ENCODE data around the gene KCNK10.

Gene KCNK10

DNA sequence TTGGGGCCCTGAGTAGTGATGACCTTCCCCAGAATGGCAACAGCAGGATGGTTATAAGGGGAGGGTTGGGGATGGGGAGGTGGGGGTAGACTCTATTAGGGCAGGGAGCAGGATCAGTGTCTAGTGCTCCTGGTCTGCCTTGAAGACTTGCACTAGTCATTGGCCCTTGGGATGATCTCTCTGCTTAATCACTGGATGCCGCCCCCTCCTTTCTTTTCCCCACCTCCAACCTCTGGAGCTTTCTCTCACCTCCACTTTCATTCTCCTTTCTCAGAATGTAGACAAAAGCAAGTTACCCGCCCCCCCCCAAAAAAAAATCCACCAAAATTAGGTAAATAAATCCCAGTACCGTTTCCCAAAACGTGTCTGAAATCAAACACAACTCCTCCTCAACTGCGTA is 2.8 kb upstream of the KCNK10 start:
- Histone ChIP-seq H3K9me2 (replicated peaks; ENCODE audit: low read depth, low read length) (no peaks in the 10 kb centered on the region), H2AFZ (ENCODE audit: low read length) (no peak overlapping the region), H3K9ac (ENCODE audit: low read depth, low read length, poor library complexity, severe bottlenecking) (no peak overlapping the region), H4K20me1 (ENCODE audit: insufficient read depth, low read length, poor library complexity, severe bottlenecking) (no peaks in the 10 kb centered on the region), H3K4me2 (ENCODE audit: low read depth, low read length, poor library complexity, severe bottlenecking) (no peak overlapping the region), H3K27me3 (ENCODE audit: insufficient read depth, low read length, poor library complexity, severe bottlenecking) (no peaks in the 10 kb centered on the region), H3K4me1 (ENCODE audit: insufficient read depth, low read length, poor library complexity, severe bottlenecking) (no peaks in the 10 kb centered on the region), H3K9me3 (ENCODE audit: insufficient read depth, low read depth, low read length) (no peaks in the 10 kb centered on the region), H3K4me3 (ENCODE audit: low read length, poor library complexity, severe bottlenecking) (no peak overlapping the region), H3K36me3 (ENCODE audit: insufficient read depth, low read length) (no peaks in the 10 kb centered on the region), H3K79me2 (ENCODE audit: insufficient read depth, low read length) (no peaks in the 10 kb centered on the region), H3F3A (ENCODE audit: low read depth) (no peaks in the 10 kb centered on the region)
- TF ChIP-seq, protein P1, sequence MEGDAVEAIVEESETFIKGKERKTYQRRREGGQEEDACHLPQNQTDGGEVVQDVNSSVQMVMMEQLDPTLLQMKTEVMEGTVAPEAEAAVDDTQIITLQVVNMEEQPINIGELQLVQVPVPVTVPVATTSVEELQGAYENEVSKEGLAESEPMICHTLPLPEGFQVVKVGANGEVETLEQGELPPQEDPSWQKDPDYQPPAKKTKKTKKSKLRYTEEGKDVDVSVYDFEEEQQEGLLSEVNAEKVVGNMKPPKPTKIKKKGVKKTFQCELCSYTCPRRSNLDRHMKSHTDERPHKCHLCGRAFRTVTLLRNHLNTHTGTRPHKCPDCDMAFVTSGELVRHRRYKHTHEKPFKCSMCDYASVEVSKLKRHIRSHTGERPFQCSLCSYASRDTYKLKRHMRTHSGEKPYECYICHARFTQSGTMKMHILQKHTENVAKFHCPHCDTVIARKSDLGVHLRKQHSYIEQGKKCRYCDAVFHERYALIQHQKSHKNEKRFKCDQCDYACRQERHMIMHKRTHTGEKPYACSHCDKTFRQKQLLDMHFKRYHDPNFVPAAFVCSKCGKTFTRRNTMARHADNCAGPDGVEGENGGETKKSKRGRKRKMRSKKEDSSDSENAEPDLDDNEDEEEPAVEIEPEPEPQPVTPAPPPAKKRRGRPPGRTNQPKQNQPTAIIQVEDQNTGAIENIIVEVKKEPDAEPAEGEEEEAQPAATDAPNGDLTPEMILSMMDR (conservative IDR thresholded peaks at IDR 0.05; ENCODE audit: low read length), result no peak
- no peak for TF ChIP-seq EZH2phosphoT487 (IDR thresholded peaks at IDR 0.05; ENCODE audit: borderline replicate concordance)

DNA sequence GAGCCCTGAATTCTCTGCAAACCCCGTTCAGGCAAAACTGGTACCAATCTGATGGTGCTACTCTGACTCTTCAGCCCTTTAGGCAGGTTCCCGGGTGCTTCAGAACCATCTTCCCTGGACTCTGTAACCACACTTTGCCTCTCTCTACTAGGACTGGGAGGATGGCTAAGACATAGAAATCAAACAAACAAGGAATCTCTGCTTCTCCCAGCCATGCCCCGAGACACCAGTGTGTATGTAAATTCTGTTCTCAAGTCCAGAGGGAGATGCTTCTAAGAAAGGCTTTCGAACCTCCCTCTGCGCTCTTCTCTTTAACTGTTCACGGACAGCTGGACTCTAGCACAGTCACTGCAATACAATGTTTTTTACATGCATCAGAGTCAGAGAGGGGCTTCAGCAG is 1.9 kb upstream of the KCNK10 start:
- Histone ChIP-seq H3K4me2 (ENCODE audit: low read depth, low read length, poor library complexity, severe bottlenecking) (no peak overlapping the region), H4K20me1 (ENCODE audit: insufficient read depth, low read length, poor library complexity, severe bottlenecking) (no peaks in the 10 kb centered on the region), H3K79me2 (ENCODE audit: insufficient read depth, low read length) (no peaks in the 10 kb centered on the region), H2AFZ (ENCODE audit: low read length) (no peak overlapping the region), H3K4me1 (ENCODE audit: insufficient read depth, low read length, poor library complexity, severe bottlenecking) (no peaks in the 10 kb centered on the region), H3K4me3 (ENCODE audit: low read length, poor library complexity, severe bottlenecking) (no peak overlapping the region), H3K36me3 (ENCODE audit: insufficient read depth, low read length) (no peaks in the 10 kb centered on the region), H3F3A (ENCODE audit: low read depth) (no peaks in the 10 kb centered on the region), H3K9ac (ENCODE audit: low read depth, low read length, poor library complexity, severe bottlenecking) (no peak overlapping the region), H3K9me2 (replicated peaks; ENCODE audit: low read depth, low read length) (no peaks in the 10 kb centered on the region), H3K9me3 (ENCODE audit: insufficient read depth, low read depth, low read length) (no peaks in the 10 kb centered on the region), H3K27me3 (ENCODE audit: insufficient read depth, low read length, poor library complexity, severe bottlenecking) (no peaks in the 10 kb centered on the region)
- TF ChIP-seq, protein P1 (conservative IDR thresholded peaks at IDR 0.05; ENCODE audit: low read length), result no peak
- TF ChIP-seq EZH2phosphoT487 (IDR thresholded peaks at IDR 0.05; ENCODE audit: borderline replicate concordance), result no peak

DNA sequence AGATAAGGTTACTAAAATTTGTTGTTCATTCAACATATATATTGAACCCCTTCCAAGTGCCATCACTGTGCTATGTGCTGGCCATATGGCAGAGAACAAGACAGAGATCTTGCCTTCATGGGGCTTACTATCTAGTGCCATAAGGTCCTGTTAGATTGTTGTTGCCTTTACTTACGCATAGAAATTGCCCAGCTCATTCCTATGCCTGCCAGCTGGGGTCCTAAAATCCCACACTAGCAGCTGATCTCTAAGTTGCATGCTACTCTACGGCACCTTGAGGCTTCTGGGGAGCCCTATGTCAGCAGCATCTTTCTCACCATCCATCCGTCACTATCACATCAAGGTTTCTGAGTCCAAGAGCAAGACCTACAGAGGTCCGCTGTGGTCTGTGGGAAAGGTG is 1.4 kb upstream of the KCNK10 start:
- H3K4me2 ChIP-seq (ENCODE audit: low read depth, low read length, poor library complexity, severe bottlenecking), result no peak overlapping the region
- no peak overlapping the region for H3K4me3 ChIP-seq (ENCODE audit: low read length, poor library complexity, severe bottlenecking)
- H3K36me3 ChIP-seq (ENCODE audit: insufficient read depth, low read length), result no peaks in the 10 kb centered on the region
- H3K79me2 ChIP-seq (ENCODE audit: insufficient read depth, low read length), result no peaks in the 10 kb centered on the region
- no peaks in the 10 kb centered on the region for H3K4me1 ChIP-seq (ENCODE audit: insufficient read depth, low read length, poor library complexity, severe bottlenecking)
- H3K9ac ChIP-seq (ENCODE audit: low read depth, low read length, poor library complexity, severe bottlenecking), result no peak overlapping the region
- no peaks in the 10 kb centered on the region for H3K9me2 ChIP-seq (replicated peaks; ENCODE audit: low read depth, low read length)
- H4K20me1 ChIP-seq (ENCODE audit: insufficient read depth, low read length, poor library complexity, severe bottlenecking), result no peaks in the 10 kb centered on the region
- H3F3A ChIP-seq (ENCODE audit: low read depth), result no peaks in the 10 kb centered on the region
- no peak for TF ChIP-seq EZH2phosphoT487 (IDR thresholded peaks at IDR 0.05; ENCODE audit: borderline replicate concordance)
- TF ChIP-seq, protein P1 (conservative IDR thresholded peaks at IDR 0.05; ENCODE audit: low read length), result no peak
- H2AFZ ChIP-seq (ENCODE audit: low read length), result no peak overlapping the region
- no peaks in the 10 kb centered on the region for H3K27me3 ChIP-seq (ENCODE audit: insufficient read depth, low read length, poor library complexity, severe bottlenecking)
- no peaks in the 10 kb centered on the region for H3K9me3 ChIP-seq (ENCODE audit: insufficient read depth, low read depth, low read length)
